Hepatocyte (in vitro differentiated cells): Measurements from ENCODE around the gene CHRNE.
A peak's percentile ranks its signal among the peaks of the same experiment; 100 is the strongest.

Source experiments
- CTCF ChIP-seq: fragments of 200-600 bp; sonication (generic); IDR thresholded peaks from 2 replicates; pipeline ENCODE4 v1.5.1; 2016; ENCODE audit warnings: antibody characterized with exemption, mild to moderate bottlenecking; ENCODE audit not compliant: poor library complexity
- EZH2 ChIP-seq: fragments of 200-600 bp; sonication (generic); IDR thresholded peaks from 2 replicates; pipeline ENCODE4 v1.6.1; 2016; ENCODE audit warnings: antibody characterized with exemption, mild to moderate bottlenecking, borderline replicate concordance
- EZH2phosphoT487 ChIP-seq: fragments of 200-600 bp; sonication (generic); IDR thresholded peaks from one replicate; pipeline ENCODE4 v1.6.1; 2018; ENCODE audit warnings: antibody characterized with exemption, mild to moderate bottlenecking, low read depth, moderate library complexity; ENCODE audit not compliant: unreplicated experiment, severe bottlenecking

- TF ChIP-seq CTCF (peak; percentile 70), EZH2phosphoT487 (no peak), EZH2 (no peak)
Observed at GRCh38 chr17:4903051-4903818, at the start of gene CHRNE.
